Stomach (tissue), 9 donors: ENCODE measurements around the gene SPAG16. TPM values are rescaled to one million over a fixed set of nuclear protein-coding genes. Genes with fewer than 3 reads are reported as not detected.

ENCODE experiments used
- DNase-seq, 2 donors: peaks; one replicate each; pipeline versions ENCODE4 v3.0.0 to v3.0.0-alpha.2; 2013 to 2019
- H3K27ac ChIP-seq, 5 donors: fragments of 200-600 bp in 4 of 5; sonication (generic) in 4 of 5; one replicate each; pipeline ENCODE4 v1.5.1; 2013 to 2019; ENCODE audit warnings: mild to moderate bottlenecking in 1 of 5, moderate library complexity in 1 of 5
- H3K27me3 ChIP-seq, 3 donors: fragments of 200-600 bp; sonication (generic); one replicate each; pipeline ENCODE4 v1.5.1; 2017 to 2019; ENCODE audit warnings: mixed run types in 1 of 3
- H3K36me3 ChIP-seq, 4 donors: fragments of 200-600 bp; sonication (generic); 1 replicate in 3 of 4; 2 replicates in 1 of 4; pipeline ENCODE4 v1.5.1; 2016 to 2019
- H3K4me1 ChIP-seq, 4 donors: fragments of 200-600 bp; sonication (generic); one replicate each; pipeline ENCODE4 v1.5.1; 2016 to 2019
- H3K4me3 ChIP-seq, 4 donors: fragments of 200-600 bp; sonication (generic) in 3 of 4; one replicate each; pipeline ENCODE4 v1.5.1; 2016 to 2019; ENCODE audit warnings: mild to moderate bottlenecking in 1 of 4
- H3K9me3 ChIP-seq, 4 donors: fragments of 200-600 bp; sonication (generic); one replicate each; pipeline ENCODE4 v1.5.1; 2016 to 2019
- CTCF ChIP-seq, 7 experiments: fragments of 450-650 bp in 4 of 7; fragments of 200-600 bp in 3 of 7; sonication (generic) in 3 of 7; IDR thresholded peaks; one replicate each; pipeline ENCODE4 v1.5.1; 2016 to 2019; ENCODE audit warnings: antibody characterized with exemption in 7 of 7, control low read depth in 2 of 7, mild to moderate bottlenecking in 1 of 7
- EP300 ChIP-seq: sonication (generic); formaldehyde crosslinking; IDR thresholded peaks from one replicate; pipeline ENCODE4 v1.6.1; 2017; ENCODE audit warnings: antibody characterized with exemption
- POLR2A ChIP-seq, 4 donors: fragments of 450-650 bp; IDR thresholded peaks; one replicate each; pipeline ENCODE4 v1.6.1; 2016; ENCODE audit warnings: antibody characterized with exemption in 4 of 4, control low read depth in 2 of 4, mild to moderate bottlenecking in 1 of 4, moderate library complexity in 1 of 4
- POLR2AphosphoS5 ChIP-seq, 3 donors: sonication (generic); formaldehyde crosslinking; IDR thresholded peaks; one replicate each; pipeline ENCODE4 v1.6.1; 2016; ENCODE audit warnings: antibody characterized with exemption in 3 of 3
- WGBS, 5 donors: extraction: QIAGEN DNeasy Blood & Tissue Kit in 3 of 5; methylation state at CpG; one replicate each; pipeline versions ENCODE4 v1.1.5 to v1.1.7; 2013 to 2018; 5-methylcytosine and 5-hydroxymethylcytosine counted together
- intact Hi-C: fragments of 100-400 bp; cut with DNase I; formaldehyde crosslinking; loops from one replicate; pipeline ENCODE4 v1.15.1; 2023; ENCODE audit warnings: low total_unique reads
- polyA plus RNA-seq, 3 donors: library from polyadenylated mRNA; stranded (reverse); fragments of 200-250 nt; gene quantifications; one replicate each; pipeline ENCODE4 v1.2.3, GENCODE V29; 2013
- total RNA-seq, 5 donors: library from RNA; depleted of rRNA; stranded (reverse); fragments of >200 nt; gene quantifications; one replicate each; pipeline versions ENCODE4 v1.1.0 to v1.2.3, GENCODE V29; 2014 to 2016
- donor health status: healthy with polysubstance abuse.
- donor health status: Bipolar disorder and iron deficiency.
- donor health status: healthy.

The SPAG16 gene
- total and polyA plus RNA-seq, 8 donors = 16.0 to 137 (median 34.4) TPM

- H3K4me1 ChIP-seq = no peaks in the 10 kb centered on the region
- TF ChIP-seq POLR2A (IDR thresholded peaks at IDR 0.05) (no peak), EP300 (no peak), CTCF (IDR thresholded peaks at IDR 0.05) (no peak), POLR2AphosphoS5 (IDR thresholded peaks at IDR 0.05) (no peak)
- DNase-seq = no peak
- no peak overlapping the region for H3K4me3 ChIP-seq
- H3K27me3 ChIP-seq = no peaks in the 10 kb centered on the region
- H3K27ac ChIP-seq = no peak overlapping the region
- peaks cover 0 to 37% (median 17%) of the 10 kb centered on the region in 4 donors for H3K9me3 ChIP-seq
- intact Hi-C loops = no loop called here
- H3K36me3 ChIP-seq = no peaks in the 10 kb centered on the region
Observed at GRCh38 chr2:213664817-213665216, 380.6 kb downstream of the SPAG16 start.

GRCh38 chr2:213669657-213670056, 385.4 kb downstream of the SPAG16 start:
- WGBS, 5 donors = 83 to 87% (median 85%) methylated on average over 4 of the region's 4 CpGs
- no peak for TF ChIP-seq CTCF (IDR thresholded peaks at IDR 0.05)
- TF ChIP-seq EP300 = no peak
- no peak for TF ChIP-seq POLR2A (IDR thresholded peaks at IDR 0.05)
- no peak for TF ChIP-seq POLR2AphosphoS5 (IDR thresholded peaks at IDR 0.05)
- intact Hi-C loops = no loop called here

GRCh38 chr2:213678437-213679218, 394.4 kb downstream of the SPAG16 start:
- Histone ChIP-seq H3K4me1 (no peaks in the 10 kb centered on the region), H3K36me3 (no peaks in the 10 kb centered on the region), H3K27ac (no peak overlapping the region), H3K9me3 (no peaks in the 10 kb centered on the region), H3K4me3 (no peak overlapping the region), H3K27me3 (no peaks in the 10 kb centered on the region)
- no peak for TF ChIP-seq CTCF (IDR thresholded peaks at IDR 0.05)
- no peak for TF ChIP-seq EP300
- no peak for TF ChIP-seq POLR2A (IDR thresholded peaks at IDR 0.05)
- TF ChIP-seq POLR2AphosphoS5 (IDR thresholded peaks at IDR 0.05) = no peak
- 56 to 75% (median 67%) methylated on average over 5 to 6 of the region's 6 CpGs for WGBS, 5 donors
- intact Hi-C loops = no loop called here
- DNase-seq = no peak

More at GRCh38 chr2:213669657-213670056, 385.4 kb downstream of the SPAG16 start:
- no peaks in the 10 kb centered on the region for H3K27me3 ChIP-seq
- no peak for DNase-seq
- peaks cover 0 to 23% (median 9%) of the 10 kb centered on the region in 4 donors for H3K9me3 ChIP-seq
- H3K36me3 ChIP-seq = no peaks in the 10 kb centered on the region
- H3K27ac ChIP-seq = no peak overlapping the region
- H3K4me3 ChIP-seq = no peak overlapping the region
- no peaks in the 10 kb centered on the region for H3K4me1 ChIP-seq

GRCh38 chr2:213679894-213680293, 395.6 kb downstream of the SPAG16 start:
- TF ChIP-seq POLR2A (IDR thresholded peaks at IDR 0.05) (no peak), POLR2AphosphoS5 (IDR thresholded peaks at IDR 0.05) (no peak), EP300 (no peak), CTCF (IDR thresholded peaks at IDR 0.05) (no peak)
- H3K9me3 ChIP-seq = no peaks in the 10 kb centered on the region
- H3K36me3 ChIP-seq = no peaks in the 10 kb centered on the region
- H3K4me1 ChIP-seq = no peaks in the 10 kb centered on the region
- no peaks in the 10 kb centered on the region for H3K27me3 ChIP-seq
- no peak for DNase-seq
- 69 to 85% (median 76%) methylated on average over 1 of the region's 1 CpG for WGBS, 5 donors
- no peak overlapping the region for H3K4me3 ChIP-seq
- H3K27ac ChIP-seq = no peak overlapping the region
- intact Hi-C loops = no loop called here
